Activated CD4-positive, alpha-beta memory T cell treated with anti-CD3 and anti-CD28 coated beads, Interleukin-2, amount 10 ng/mL, durations not matched to agents 7 days and 5 days (primary cell): Measurements from ENCODE around the gene FANCF. TPM values are rescaled to one million over a fixed set of nuclear protein-coding genes. Genes with fewer than 3 reads are reported as not detected.

Experiments used
- CTCF ChIA-PET: fragments of 350-600 bp; sonication (Branson Sonifier 250); formaldehyde crosslinking; loops from one replicate; lab custom pipeline; 2021; ENCODE audit warnings: antibody characterized with exemption, inconsistent platforms; lab: Charles Lee
- POLR2A ChIA-PET: fragments of 350-600 bp; sonication (Branson Sonifier 250); formaldehyde crosslinking; loops from one replicate; lab custom pipeline; 2021; ENCODE audit warnings: antibody characterized with exemption; lab: Charles Lee
- DNase-seq: peaks from one replicate; pipeline ENCODE4 v3.0.0-alpha.2; 2020
- H3K27ac Mint-ChIP-seq: one replicate; pipeline ENCODE4 v1.8.0; 2021; ENCODE audit warnings: mild to moderate bottlenecking, mixed read lengths
- H3K27me3 Mint-ChIP-seq: one replicate; pipeline ENCODE4 v1.8.0; 2021; ENCODE audit warnings: mixed read lengths
- H3K36me3 Mint-ChIP-seq: one replicate; pipeline ENCODE4 v1.8.0; 2021; ENCODE audit warnings: low read depth, mixed read lengths
- H3K4me1 Mint-ChIP-seq: one replicate; pipeline ENCODE4 v1.8.0; 2021; ENCODE audit warnings: mixed read lengths
- H3K4me3 Mint-ChIP-seq: one replicate; pipeline ENCODE4 v1.8.0; 2021; ENCODE audit warnings: mild to moderate bottlenecking, mixed read lengths
- H3K9me3 Mint-ChIP-seq: one replicate; pipeline ENCODE4 v1.8.0; 2021; ENCODE audit warnings: mixed read lengths
- total RNA-seq, 2 experiments: library from RNA; stranded (reverse); gene quantifications; one replicate each; pipeline ENCODE4 v1.2.3, GENCODE V29; 2021

FANCF gene
- total RNA-seq, 2 experiments from 2014 or later = 13.2 to 13.6 TPM

DNA sequence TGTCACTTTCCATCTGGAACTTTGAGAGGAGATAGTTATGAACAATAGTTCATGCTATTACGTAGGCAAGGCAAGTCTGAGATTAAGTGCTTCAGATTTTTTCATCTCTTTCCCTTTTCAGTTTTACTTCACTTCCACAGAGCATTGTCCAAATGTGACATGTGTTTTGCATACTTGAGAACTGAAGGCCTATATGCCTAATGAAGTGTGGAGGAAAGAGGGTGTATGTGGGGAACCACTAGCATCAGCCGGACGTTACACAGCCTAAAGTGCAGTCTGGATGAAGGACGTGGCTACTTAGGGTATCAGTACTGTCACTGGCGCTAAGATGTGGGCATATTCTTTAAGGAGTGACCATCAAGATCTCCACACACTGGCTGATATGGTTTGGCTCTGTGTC, 26.2 kb downstream of the FANCF start:
- Mint-ChIP-seq H3K36me3 (no peaks in the 10 kb centered on the region), H3K9me3 (no peaks in the 10 kb centered on the region), H3K4me1 (no peaks in the 10 kb centered on the region), H3K4me3 (no peak overlapping the region), H3K27ac (no peak overlapping the region), H3K27me3 (no peaks in the 10 kb centered on the region)
- ChIA-PET POLR2A (no interaction called here), CTCF (no interaction called here)
- no peak for DNase-seq

DNA sequence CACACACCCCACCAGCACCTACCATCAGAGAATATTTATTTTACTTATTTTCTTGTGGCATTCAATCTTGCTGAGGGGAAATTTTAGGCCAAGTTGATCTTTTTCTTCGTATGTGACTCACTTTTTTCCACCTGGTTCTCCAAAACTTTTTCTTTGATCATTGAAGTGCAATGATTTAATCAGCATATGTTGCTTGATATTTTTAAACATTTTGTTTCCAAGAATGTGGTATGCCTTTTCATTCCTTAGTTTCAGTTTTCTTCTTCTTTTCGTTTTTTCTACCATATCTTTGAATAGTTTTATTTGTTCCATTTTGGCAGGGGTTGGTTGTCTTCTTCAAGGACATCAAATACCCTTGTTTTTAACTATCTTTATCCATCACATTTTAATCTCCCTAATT, 28.6 kb downstream of the FANCF start:
- CTCF ChIA-PET = no interaction called here
- POLR2A ChIA-PET = no interaction called here

DNA sequence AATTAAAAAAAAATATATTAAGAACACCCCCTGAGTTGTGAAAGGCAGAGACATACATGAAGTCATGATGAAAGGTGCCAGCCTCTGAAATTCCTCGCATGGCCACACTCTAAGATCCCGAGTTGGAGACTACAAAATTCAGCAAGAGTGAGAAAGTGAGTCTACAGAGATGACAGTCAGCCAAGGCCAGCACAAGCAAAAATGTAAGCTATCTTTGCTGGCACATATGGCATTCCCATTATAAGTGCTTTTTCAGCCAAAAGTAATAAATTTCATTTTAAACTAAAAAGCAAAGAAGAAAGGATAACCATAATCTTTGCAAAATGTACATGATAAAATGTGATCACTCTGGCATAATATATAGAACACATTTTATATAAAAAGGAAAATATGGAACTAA, 40.6 kb downstream of the FANCF start:
- no peaks in the 10 kb centered on the region for H3K9me3 Mint-ChIP-seq
- DNase-seq = no peak
- no peaks in the 10 kb centered on the region for H3K4me1 Mint-ChIP-seq
- no peaks in the 10 kb centered on the region for H3K27me3 Mint-ChIP-seq
- H3K27ac Mint-ChIP-seq = no peak overlapping the region
- ChIA-PET POLR2A (no interaction called here), CTCF (no interaction called here)
- H3K4me3 Mint-ChIP-seq = no peak overlapping the region
- no peaks in the 10 kb centered on the region for H3K36me3 Mint-ChIP-seq

More for the DNA sequence above, 28.6 kb downstream of the FANCF start:
- Mint-ChIP-seq H3K36me3 (no peaks in the 10 kb centered on the region), H3K4me3 (no peak overlapping the region), H3K27me3 (no peaks in the 10 kb centered on the region), H3K27ac (no peak overlapping the region), H3K9me3 (no peaks in the 10 kb centered on the region), H3K4me1 (no peaks in the 10 kb centered on the region)
- no peak for DNase-seq

DNA sequence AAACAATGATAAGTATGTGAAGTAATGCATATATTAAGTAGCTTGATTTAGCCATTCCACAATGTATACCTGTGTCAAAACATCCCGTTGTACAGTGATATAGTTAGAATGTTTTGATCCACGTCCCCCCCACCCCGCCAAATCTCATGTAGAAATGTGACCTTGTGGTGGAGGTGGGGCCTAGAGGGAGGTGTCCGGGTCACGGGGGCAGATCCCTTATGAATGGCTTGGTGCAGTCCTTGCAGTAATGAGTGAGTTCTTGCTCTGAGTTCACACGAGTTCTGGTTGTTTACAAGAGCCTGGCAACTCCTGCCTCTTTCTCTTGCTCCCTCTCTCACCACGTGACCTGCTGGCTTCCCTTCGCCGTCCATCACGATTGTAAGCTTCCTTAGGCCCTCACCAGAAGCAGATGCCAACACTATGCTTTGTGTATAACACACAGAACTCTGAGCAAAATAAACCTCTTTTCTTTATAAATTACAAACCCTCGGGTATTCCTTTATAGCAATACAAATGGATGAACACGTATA, 41.6 kb downstream of the FANCF start:
- no peaks in the 10 kb centered on the region for H3K36me3 Mint-ChIP-seq

DNA sequence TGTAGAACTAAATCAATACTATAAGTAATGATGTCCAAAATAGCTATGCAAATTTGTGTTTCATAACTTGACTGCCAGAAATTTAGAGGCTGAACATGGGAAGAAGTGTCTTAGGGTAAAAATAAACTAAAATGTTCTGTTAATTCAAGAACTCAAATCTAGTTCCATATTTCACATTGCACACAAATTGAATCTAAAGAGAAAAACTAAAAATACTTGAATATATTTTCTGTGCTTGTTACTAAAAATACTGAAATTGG, 43.5 kb downstream of the FANCF start:
- Mint-ChIP-seq H3K27me3 (no peaks in the 10 kb centered on the region), H3K27ac (no peak overlapping the region), H3K36me3 (no peaks in the 10 kb centered on the region), H3K4me3 (no peak overlapping the region), H3K4me1 (no peaks in the 10 kb centered on the region), H3K9me3 (no peaks in the 10 kb centered on the region)
- ChIA-PET CTCF (no interaction called here), POLR2A (no interaction called here)
- no peak for DNase-seq

More for the DNA sequence above, 41.6 kb downstream of the FANCF start:
- H3K4me1 Mint-ChIP-seq = no peaks in the 10 kb centered on the region
- CTCF ChIA-PET = no interaction called here
- H3K9me3 Mint-ChIP-seq = no peaks in the 10 kb centered on the region
- no peaks in the 10 kb centered on the region for H3K27me3 Mint-ChIP-seq
- no peak overlapping the region for H3K4me3 Mint-ChIP-seq
- H3K27ac Mint-ChIP-seq = no peak overlapping the region
- no peak for DNase-seq
- POLR2A ChIA-PET = no interaction called here

DNA sequence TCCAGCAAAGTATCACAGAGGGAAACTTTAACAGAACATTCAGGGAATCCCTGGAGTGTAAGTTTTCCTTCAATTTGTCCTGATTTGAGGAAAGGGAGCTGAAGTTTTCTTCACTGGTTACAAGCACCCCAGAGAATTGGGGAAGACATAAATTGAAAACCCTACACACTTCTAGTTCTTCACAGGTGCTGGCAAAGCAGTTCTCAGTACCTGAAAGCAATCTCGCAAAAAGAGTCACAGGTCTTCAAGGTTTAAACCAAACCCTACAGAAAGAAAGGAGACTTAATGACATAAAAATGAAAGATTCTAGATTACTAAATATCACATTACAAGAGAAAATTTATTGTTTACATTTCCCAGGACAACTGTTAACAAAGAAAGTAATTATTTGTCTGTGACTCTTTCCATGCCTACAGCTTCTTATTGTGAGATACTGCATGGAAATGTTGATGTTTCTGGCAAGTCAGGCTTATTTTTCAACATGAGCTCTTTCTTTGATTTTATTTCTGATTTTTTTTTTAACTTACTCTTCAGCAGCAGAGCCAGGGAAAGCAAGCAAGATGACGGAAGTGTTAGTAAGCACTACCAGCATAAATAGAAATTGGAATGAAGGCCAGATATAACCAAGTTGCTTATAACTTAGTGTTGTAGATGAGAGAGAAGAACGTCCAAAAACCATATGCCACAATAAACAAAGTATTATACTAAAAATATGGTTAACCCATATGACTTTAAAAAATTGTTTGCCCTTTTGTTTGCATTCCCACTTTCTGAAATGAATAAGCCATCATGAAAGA, 44.1 kb downstream of the FANCF start:
- H3K27ac Mint-ChIP-seq = no peak overlapping the region
- no peaks in the 10 kb centered on the region for H3K4me1 Mint-ChIP-seq
- H3K36me3 Mint-ChIP-seq = no peaks in the 10 kb centered on the region
- ChIA-PET POLR2A (interaction anchor here (0.6 kb wide), 1 partner anchor 44 kb away, joined by 3 read pairs; no protein-coding TSS in a partner anchor), CTCF (no interaction called here)
- no peaks in the 10 kb centered on the region for H3K27me3 Mint-ChIP-seq
- no peak overlapping the region for H3K4me3 Mint-ChIP-seq
- no peaks in the 10 kb centered on the region for H3K9me3 Mint-ChIP-seq
- no peak for DNase-seq

DNA sequence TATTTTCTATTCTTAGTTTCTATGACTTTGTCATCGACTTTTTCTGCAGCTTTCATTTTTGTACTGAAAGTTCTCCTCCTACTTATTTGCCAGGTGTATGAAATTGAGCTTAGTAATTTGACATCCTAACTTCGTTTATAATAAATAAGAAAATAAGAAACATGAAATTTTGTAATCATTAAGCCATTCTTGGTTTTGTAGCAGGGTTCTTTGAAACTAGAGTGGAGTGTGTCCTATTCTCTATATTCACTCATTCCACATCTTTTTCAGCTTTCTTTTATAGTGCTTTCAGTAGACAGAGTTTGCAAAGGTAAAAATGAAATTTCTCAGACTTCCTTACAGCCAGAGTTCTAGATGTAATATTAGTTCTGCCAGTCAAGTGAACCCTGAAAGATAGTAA, 47.8 kb downstream of the FANCF start:
- no peaks in the 10 kb centered on the region for H3K27me3 Mint-ChIP-seq
- no peak overlapping the region for H3K27ac Mint-ChIP-seq
- ChIA-PET CTCF (interaction anchor here (1.2 kb wide), 1 partner anchor 10 kb away, joined by 3 read pairs; no protein-coding TSS in a partner anchor), POLR2A (no interaction called here)
- no peaks in the 10 kb centered on the region for H3K36me3 Mint-ChIP-seq
- no peak for DNase-seq
- no peak overlapping the region for H3K4me3 Mint-ChIP-seq
- no peaks in the 10 kb centered on the region for H3K9me3 Mint-ChIP-seq
- no peaks in the 10 kb centered on the region for H3K4me1 Mint-ChIP-seq

Other genes starting within 250 kb of the FANCF start
- 1 to 10 TPM; 1.1 to 1.2 TPM for gene GAS2, start 40.8 kb upstream of the FANCF start, total RNA-seq
- 10 to 100 TPM; 26.9 to 27.5 TPM for gene SVIP, start 204.0 kb upstream of the FANCF start, total RNA-seq
- gene CCDC179, start 234.7 kb upstream of the FANCF start, total RNA-seq = not detected